Measurements from ENCODE around the gene SRA1.
A peak's percentile ranks its signal among the peaks of the same experiment; 100 is the strongest.

Gene SRA1

DNA sequence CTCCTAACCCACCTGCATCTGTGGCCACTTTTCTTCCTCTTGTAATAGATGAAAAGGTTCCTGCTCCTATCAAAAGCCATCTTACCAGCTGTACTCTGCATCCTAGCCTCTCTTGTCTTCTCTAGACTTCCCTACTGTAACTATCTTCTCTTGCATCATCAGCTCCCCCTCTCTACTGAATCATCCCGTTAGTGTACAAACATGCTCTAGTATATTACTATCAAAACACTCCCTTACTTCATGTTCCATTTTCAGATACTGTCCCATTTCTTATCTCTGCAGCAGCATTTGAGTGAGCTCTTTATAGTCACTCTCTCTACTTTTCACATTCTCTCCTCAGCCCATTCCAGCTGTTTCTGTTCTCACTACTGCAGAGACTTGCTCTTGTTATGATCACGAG, 2.8 kb downstream of the SRA1 start:
- TF ChIP-seq CTCF (IDR thresholded peaks at IDR 0.05; ENCODE audit: control insufficient read depth, insufficient read depth, low read depth, low read length, missing control alignments): no peak
- DNase-seq (ENCODE audit: low read depth): peak; percentile 42
- H3K4me3 ChIP-seq (ENCODE audit: control insufficient read depth, low read depth, low read length): no peak overlapping the region

- no peak for DNase-seq (ENCODE audit: low read depth)
- no peak for TF ChIP-seq CTCF (IDR thresholded peaks at IDR 0.05; ENCODE audit: control insufficient read depth, insufficient read depth, low read depth, low read length, missing control alignments)
- no peak overlapping the region for H3K4me3 ChIP-seq (ENCODE audit: control insufficient read depth, low read depth, low read length)
Observed at GRCh38 chr5:140553657-140554056, 3.6 kb downstream of the SRA1 start.

GRCh38 chr5:140551872-140552271, 5.4 kb downstream of the SRA1 start:
- no peak for TF ChIP-seq CTCF (IDR thresholded peaks at IDR 0.05; ENCODE audit: control insufficient read depth, insufficient read depth, low read depth, low read length, missing control alignments)
- no peak overlapping the region for H3K4me3 ChIP-seq (ENCODE audit: control insufficient read depth, low read depth, low read length)
- no peak for DNase-seq (ENCODE audit: low read depth)

DNA sequence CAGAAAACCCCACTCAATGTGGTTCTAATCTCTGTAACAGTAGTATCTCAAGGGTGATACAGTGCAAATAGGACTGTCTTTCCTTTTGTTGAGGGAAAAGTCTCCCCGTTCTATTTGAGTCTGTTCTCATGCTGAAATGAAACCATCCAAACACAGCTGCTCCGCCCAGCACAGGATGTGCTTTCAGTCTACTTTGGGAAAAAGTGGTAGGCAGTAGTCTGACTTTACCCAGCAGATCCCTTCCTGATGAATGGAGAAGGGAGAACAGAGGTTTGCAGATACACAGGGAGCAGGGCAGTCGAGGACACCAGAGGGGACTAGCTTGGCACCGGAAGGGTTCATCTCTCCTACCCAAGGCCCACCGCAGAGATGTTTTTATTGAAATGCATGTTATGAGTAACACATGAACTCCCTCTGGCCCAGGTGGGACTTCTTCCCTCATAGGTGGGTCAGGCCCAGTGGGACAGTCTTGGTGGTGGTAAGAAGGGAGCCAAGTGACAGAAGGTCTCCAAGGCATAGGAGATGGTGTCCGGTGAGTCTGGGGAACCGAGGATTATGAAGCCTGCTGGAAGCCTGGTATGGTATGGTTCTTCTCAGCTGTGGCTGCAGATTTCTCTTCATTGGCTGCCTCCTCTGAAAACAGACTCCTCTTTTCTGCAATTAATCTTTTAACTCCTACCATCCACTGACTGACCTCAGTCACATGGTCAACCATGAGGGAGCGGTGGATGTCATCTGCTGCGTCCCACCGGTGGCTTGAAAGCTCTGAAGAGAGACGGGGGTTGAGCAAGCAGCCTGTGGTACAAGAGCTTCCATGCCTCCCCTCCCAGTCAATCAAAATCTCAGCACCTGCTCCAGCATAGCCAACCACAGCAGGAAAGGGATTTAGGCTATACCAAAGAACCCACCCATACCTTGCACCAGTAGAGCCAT, 6.9 kb downstream of the SRA1 start:
- TF ChIP-seq CTCF (IDR thresholded peaks at IDR 0.05; ENCODE audit: control insufficient read depth, insufficient read depth, low read depth, low read length, missing control alignments): no peak

DNA sequence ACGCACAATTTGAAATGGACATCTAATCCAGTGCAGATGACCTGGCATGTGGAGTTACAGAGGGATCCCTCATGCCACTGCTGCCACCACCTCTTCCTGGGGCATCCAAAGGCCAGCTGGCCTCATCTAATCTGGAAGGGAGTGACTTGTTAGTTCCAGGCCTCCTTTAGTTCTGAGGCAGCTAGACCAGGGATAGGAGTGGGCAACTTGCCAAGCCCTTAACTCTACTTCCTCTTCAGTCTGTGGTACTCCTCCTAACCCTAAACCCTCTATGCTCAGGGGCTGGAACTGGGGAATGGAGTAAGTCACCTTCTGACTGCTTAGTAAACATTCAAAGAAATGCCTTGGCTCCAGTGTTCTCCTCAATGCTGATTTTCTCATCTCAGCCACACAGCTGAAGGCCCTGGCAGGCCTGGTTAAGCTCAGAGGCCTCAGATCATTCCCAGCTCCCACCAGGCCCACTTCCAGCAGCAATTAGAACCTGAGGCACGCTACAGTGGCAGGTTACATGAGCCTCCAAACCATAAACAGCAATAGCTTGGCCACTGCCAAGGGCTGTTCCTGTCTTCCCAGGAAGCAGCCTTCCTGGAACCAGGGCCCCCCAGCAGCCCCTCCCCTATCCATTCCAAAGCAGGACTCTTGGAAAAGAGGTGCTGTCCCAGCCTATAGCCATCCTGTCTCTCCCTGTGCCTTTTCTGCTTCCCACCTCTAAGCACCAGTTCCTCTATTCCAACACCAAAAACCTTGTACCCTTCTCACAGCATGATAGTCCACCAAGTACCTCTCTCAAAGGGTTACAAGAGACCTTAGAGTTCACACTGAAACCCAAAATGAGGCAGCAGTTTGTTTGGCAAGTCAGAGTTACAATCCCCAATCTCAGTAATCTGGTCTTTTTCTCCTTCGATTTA, 7.8 kb downstream of the SRA1 start:
- no peak overlapping the region for H3K4me3 ChIP-seq (ENCODE audit: control insufficient read depth, low read depth, low read length)
- TF ChIP-seq CTCF (IDR thresholded peaks at IDR 0.05; ENCODE audit: control insufficient read depth, insufficient read depth, low read depth, low read length, missing control alignments): no peak
- no peak for DNase-seq (ENCODE audit: low read depth)

More for the DNA sequence above, 6.9 kb downstream of the SRA1 start:
- no peak overlapping the region for H3K4me3 ChIP-seq (ENCODE audit: control insufficient read depth, low read depth, low read length)
- DNase-seq (ENCODE audit: low read depth): no peak

DNA sequence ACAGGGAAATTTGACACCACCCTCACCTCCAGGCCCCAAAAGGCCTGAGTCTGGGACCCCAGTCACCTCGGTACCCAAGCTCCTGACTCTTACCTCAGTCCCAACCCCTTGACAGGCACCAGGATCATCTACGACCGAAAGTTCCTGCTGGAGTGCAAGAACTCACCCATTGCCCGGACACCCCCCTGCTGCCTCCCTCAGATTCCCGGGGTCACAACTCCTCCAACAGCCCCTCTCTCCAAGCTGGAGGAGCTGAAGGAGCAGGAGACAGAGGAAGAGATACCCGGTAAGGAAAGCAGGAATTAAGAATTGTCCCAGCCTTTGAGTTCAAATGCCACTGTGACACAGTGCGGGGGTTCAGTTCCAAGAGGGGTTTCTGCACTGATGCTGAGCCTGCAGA, 8.5 kb downstream of the SRA1 start:
- no peak overlapping the region for H3K4me3 ChIP-seq (ENCODE audit: control insufficient read depth, low read depth, low read length)
- DNase-seq (ENCODE audit: low read depth): no peak
- no peak for TF ChIP-seq CTCF (IDR thresholded peaks at IDR 0.05; ENCODE audit: control insufficient read depth, insufficient read depth, low read depth, low read length, missing control alignments)
